Loucy (cell line): ENCODE measurements around the gene CCDC88A.

Experiments used
- EZH2phosphoT487 ChIP-seq: fragments of 200-600 bp; IDR thresholded peaks from 2 replicates; pipeline ENCODE4 v1.6.1; 2018; ENCODE audit warnings: antibody characterized with exemption, mild to moderate bottlenecking, moderate library complexity, borderline replicate concordance
- TF ChIP-seq, protein P1 (sequence below): fragments of 200-600 bp; sonication (generic); conservative IDR thresholded peaks from 2 replicates; pipeline ENCODE4 v1.5.1; 2014; ENCODE audit warnings: mild to moderate bottlenecking, antibody characterized with exemption, low read length

DNA sequence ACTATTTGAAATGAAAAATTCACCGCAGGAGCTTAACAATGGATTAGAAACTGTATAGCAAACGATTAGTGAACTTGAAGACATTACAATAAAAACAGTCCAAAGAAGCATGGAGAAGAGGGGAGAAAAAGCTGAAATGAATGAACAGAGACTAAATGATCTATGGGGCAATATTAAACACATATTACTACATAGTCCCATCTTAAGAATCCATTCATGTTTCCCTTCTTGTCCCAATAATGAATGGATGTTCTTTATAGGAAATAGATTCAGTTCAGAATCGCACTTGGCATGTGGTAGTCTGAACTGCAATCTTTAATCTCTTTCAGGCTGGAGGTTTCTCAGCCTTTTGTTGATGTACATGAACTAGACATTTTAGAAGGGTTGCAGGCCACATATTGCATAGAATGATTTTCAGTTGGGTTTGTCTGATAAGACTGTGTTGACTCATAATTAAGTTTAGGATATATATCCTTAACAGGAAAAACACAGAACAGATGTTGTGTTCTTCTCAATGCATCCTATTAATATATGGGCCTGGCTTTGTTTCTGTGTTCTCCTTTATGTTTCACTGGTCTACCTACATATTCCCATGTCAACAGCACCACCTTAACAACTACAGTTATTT is 27.9 kb downstream of the CCDC88A start:
- TF ChIP-seq, protein P1, sequence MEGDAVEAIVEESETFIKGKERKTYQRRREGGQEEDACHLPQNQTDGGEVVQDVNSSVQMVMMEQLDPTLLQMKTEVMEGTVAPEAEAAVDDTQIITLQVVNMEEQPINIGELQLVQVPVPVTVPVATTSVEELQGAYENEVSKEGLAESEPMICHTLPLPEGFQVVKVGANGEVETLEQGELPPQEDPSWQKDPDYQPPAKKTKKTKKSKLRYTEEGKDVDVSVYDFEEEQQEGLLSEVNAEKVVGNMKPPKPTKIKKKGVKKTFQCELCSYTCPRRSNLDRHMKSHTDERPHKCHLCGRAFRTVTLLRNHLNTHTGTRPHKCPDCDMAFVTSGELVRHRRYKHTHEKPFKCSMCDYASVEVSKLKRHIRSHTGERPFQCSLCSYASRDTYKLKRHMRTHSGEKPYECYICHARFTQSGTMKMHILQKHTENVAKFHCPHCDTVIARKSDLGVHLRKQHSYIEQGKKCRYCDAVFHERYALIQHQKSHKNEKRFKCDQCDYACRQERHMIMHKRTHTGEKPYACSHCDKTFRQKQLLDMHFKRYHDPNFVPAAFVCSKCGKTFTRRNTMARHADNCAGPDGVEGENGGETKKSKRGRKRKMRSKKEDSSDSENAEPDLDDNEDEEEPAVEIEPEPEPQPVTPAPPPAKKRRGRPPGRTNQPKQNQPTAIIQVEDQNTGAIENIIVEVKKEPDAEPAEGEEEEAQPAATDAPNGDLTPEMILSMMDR, result no peak
- TF ChIP-seq EZH2phosphoT487, result no peak
